Activated CD8-positive, alpha-beta memory T cell treated with anti-CD3 and anti-CD28 coated beads, Interleukin-2, amount 50 U/mL, for 1 hour (primary cell): ENCODE measurements around the gene MRNIP.
"Not testable (repeated sequence)": the region's sequence is repeated elsewhere in the genome, so short reads cannot be mapped to it uniquely, and the experiment has no call there.

ENCODE experiments used
- DNase-seq: peaks from one replicate; pipeline ENCODE4 v3.0.0-alpha.2; 2020; ENCODE audit errors: extremely low read depth

MRNIP gene

DNA sequence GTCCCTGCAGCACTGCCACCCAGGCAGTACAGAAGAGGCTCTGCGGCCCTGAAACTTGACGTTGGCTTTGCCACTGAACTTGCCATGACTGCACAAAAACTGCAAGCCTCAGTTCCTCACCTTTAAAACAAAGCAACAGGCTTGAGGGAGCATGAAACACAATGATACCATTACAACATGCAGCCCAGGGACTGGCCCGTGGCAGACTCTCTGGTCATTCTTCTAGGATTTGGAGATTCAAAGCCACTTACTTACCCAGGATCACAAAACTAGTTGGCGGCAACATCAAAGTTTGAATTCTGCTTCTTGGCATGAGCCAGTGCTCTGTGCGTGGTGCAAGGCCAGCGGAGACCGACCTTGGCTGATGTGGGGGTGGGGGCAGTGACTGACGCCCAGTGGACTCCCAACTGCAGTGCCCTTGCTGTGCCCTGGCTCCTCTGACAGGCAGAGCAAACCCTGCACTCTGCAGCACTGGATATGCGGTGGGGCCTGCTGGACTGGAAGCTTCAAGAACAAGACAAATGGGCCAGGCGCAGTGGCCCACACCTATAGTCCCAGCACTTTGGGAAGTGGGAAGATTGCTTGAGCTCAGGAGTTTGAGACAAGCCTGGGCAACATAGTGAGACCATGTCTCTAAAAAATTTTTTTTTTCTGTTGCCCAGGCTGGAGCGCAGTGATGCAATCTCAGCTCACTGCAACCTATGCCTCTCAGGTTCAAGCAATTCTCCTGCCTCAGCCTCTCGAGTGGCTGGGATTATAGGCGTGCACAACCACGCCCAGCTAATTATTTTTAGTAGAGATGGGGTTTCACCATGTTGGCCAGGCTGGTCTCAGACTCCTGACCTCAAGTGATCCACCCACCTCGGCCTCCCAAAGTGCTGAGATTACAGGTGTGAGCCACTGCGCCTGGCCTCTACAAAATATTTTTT, 19.0 kb downstream of the MRNIP start:
- DNase-seq = no peak

GRCh38 chr5:179837076-179838011, 21.3 kb downstream of the MRNIP start:
- DNase-seq = no peak

DNA sequence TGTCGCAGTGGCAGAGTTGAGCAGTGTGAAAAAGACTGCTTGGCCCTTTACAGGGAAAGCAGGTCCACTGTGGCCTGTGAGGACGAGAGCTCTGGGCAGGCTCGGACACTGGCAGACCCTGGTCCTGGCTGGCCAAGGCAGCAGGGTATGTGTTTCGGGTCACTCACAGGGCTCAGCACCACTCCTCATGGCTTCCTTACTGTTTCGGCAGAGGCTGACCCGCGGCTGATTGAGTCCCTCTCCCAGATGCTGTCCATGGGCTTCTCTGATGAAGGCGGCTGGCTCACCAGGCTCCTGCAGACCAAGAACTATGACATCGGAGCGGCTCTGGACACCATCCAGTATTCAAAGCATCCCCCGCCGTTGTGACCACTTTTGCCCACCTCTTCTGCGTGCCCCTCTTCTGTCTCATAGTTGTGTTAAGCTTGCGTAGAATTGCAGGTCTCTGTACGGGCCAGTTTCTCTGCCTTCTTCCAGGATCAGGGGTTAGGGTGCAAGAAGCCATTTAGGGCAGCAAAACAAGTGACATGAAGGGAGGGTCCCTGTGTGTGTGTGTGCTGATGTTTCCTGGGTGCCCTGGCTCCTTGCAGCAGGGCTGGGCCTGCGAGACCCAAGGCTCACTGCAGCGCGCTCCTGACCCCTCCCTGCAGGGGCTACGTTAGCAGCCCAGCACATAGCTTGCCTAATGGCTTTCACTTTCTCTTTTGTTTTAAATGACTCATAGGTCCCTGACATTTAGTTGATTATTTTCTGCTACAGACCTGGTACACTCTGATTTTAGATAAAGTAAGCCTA, 22.2 kb downstream of the MRNIP start:
- DNase-seq = no peak

- not testable (repeated sequence) for DNase-seq
Measured at GRCh38 chr5:179834871-179835270, 23.7 kb downstream of the MRNIP start.

DNA sequence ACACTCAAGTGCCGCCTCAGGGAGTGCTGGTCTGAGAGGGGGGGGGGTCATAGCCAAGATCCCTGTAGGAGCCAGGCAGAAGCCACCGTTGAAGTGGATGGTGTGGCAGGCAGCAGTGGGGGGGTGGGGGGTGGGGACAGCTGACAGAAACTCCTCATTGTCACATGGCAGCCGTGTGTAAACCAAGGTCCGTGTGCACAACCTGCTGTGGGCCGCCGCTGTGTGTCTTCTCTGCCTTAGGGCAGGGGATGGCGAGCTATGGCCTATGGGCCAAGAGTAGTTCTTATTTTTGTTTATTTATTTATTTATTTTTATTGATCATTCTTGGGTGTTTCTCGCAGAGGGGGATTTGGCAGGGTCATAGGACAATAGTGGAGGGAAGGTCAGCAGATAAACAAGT, 24.5 kb downstream of the MRNIP start:
- DNase-seq = no peak

DNA sequence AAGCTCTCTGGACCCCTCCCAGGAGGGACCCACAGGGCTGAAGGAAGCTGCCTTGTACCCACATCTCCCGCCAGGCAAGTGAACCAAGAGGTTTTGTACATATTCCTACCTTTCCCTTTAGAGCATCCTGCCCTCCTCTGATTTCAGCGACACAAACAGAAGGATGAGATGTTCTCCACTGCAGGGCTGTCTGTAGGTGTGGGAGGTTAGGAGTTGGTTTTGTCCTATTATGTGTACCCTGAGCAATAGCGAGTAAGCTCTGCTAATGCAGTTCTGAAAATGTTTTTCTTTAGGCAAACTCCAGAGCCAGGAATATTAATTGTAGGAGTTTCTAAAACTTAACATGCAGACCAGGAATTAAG, 24.9 kb downstream of the MRNIP start:
- no peak for DNase-seq

DNA sequence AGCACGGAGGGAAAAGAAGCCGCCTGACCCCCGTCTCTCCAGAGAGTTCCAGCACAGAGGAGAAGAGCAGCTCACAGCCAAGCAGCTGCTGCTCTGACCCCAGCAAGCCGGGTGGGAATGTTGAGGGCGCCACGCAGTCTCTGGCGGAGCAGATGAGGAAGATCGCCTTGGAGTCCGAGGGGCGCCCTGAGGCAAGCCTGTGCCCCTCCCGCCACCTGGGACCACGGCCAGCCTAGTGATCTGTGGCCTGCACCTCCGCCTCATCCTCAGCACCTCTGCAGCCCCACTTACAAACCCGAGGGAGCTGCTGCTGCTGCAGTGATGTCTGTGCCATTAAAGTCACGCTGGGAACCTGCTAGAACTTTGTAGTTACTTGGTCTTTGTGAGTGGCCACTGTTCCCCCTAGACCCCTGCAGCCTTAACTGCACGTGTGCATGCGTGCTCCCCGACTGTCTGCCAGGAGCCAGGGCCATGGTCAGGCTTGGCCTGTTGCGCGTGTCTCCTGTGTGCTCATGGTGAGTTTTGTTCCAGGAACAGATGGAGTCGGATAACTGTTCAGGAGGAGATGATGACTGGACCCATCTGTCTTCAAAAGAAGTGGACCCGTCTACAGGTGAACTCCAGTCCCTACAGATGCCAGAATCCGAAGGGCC, 25.4 kb downstream of the MRNIP start:
- no peak for DNase-seq

DNA sequence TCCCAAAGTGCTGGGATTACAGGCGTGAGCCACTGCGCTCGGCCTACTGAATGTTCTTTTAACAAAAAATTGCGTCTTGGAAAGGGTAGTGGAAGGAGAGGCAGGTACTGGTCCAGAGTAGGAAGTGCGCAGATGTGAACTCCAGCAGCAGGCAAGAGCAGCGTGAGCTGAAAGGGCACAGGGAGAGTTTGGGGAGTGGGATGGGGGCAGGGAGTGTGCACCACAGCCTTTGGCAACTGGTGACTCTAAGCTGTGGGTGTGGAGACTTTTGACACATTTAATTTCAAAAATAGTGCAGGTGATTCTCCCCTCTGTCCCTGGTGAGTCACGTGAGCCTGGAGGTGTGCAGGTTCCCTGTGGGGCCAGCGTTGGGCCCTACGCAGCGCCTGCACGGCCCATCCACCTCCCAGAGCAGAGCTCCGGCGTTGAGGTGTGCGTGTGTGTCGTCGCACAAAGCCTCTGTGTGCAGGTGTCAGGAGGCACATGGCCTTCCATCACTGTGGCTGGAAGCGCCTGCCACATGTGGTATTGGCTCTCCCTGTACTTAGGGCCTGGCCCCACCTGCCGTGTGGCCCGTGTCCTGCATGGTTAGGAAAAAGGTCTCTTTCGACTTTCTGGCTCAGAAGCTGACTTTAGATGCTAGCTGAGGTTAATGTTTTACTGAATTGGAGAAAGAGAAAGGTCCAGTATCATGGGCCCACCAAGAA, 26.4 kb downstream of the MRNIP start:
- no peak for DNase-seq

GRCh38 chr5:179830818-179831468, 27.7 kb downstream of the MRNIP start:
- no peak for DNase-seq

DNA sequence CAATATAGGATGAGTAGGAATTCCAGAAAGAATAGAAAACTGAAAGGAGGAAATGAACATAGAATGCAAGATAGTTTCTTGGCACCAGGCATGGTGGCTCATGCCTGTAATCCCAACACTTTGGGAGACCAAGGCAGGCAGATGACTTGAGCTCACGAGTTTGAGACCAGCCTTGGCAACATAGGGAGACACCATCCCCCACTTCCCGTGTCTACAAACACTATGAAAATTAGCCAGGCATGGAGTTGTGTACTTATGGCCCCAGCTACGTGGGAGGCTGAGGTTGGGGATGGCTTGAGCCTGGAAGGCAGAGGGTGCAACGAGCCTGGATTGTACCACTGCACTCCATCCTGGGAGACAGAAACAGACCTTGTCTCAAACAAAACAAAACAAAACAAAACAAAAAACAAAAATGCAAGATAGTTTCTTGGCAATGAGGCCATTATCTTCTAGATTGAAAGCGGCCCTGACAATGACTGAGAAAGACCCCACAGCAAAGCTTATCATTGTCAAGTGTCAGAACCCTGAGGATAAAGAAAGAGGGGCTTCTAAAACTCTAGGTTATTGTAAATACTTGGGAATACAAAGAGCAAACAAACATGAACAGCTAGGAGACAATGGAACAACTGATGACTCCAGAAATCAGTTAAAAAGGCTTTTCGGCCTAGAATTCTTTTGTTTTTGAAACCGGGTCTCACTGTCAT, 28.7 kb downstream of the MRNIP start:
- DNase-seq = no peak

GRCh38 chr5:179828756-179829421, 29.7 kb downstream of the MRNIP start:
- no peak for DNase-seq

GRCh38 chr5:179827680-179828079, 30.9 kb downstream of the MRNIP start:
- no peak for DNase-seq

DNA sequence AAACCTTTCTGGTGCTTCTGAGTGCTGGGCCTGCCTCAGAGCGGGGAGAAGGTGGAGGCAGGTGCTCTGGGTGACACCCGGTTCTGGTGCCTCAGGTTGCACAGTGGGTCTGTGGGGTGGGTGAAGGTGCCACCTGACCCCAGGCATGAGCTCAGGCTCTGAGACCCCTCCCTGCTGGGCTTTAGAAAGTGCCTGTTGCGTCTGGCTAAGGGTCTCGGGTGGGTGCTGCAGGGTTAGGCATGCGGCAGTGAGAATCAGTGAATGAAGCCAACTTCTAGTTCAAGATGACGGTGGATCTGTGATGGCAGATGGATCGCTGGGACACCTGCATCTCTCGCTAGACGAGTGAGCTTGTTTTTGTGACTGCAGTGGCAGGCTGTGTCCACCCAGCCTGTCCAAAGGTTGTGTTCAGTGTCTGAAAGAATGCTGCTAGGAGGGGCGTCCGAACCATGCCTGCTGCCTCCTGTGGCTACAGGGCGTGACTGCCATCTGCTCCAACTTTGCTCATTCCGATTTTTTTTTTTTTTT, 32.9 kb downstream of the MRNIP start:
- DNase-seq = no peak

DNA sequence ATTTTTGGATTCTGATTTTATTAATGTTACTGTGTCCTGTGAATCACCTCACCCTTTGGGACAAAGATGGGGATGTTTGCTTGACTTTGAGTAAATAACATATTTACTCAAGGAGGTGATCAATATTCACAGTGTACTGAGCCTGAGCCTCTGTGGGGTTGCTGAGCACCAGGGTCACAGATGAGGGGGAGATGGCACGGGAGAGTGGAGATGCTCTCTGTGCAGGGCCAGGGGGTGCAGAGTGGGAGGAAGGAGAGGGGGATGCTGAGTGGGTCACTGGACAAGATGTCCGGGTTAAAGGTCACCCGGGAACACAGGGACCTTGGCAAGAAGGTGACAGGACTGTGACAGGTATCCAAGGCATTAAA, 33.9 kb downstream of the MRNIP start:
- DNase-seq = no peak

DNA sequence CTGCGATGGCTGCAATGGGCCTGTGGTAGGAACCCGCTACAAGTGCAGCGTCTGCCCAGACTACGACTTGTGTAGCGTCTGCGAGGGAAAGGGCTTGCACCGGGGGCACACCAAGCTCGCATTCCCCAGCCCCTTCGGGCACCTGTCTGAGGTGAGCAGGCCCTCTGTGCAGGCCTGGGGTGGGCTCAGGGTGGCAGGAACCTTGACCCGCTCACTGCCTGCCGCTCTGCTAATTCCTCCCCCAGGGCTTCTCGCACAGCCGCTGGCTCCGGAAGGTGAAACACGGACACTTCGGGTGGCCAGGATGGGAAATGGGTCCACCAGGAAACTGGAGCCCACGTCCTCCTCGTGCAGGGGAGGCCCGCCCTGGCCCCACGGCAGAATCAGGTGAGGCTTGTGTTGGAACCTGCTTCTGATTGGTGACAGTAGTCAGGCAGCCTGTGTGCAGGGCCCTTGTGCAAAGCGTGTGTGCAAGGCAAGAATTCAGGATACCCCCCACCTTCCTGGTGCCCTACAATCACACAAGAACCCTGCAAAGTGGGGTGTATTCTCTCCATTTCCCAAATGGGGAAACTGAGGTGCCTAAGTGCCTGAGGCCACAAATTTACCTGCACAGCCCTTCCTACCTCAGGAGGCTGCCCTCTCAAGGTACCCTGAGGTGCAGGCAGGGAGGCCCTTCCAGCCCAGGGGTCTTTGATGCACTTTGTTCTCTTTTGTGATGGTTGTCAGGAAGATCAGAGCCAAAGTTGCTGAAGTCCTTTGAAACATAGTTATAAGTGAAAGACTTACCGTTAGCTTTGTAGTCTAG, 34.5 kb downstream of the MRNIP start:
- no peak for DNase-seq

DNA sequence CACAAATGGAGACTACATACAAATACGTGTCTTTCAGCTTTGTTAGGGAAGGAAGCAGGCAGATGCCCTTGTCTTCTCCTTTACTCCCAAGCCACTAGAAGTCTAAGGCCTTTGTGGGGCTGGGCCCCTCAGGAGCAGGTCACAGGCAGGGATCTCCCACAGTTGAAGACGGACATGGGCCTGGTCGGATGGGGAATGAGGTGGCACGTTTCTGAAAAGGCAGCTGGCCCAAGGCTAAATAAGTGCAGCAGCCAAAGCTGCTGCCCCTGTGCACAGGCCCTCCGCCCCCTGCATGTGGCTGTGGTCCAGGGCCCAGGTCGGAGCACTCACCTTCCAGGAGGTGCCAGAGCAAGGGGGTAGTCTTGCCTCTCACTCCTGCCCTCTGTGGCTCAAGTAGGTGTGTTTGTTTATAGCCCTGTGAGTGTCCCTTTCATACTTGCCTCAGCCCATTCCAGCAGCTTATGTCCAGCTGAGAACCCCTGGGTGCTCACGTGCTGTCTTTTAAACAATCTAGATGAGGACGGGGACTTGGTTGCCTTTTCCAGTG, 36.1 kb downstream of the MRNIP start:
- DNase-seq = no peak

DNA sequence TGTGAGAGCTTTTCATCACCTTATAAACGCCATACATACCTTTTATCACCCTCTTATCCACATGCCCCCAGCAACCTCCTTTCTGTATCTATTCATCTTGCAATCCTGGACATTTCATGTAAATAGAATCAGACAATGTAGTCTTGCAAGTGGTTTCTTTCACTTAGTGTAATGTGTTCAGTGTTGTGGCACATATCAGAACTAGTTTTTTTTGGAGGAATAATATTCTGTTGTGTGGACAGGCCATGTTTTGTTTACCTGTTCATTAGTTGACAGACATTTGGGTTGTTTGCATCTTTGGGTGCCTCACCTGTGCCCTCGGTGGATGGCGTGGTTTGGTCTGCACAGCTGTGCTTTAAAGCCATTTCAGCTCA, 36.6 kb downstream of the MRNIP start:
- no peak for DNase-seq
